Cardiac muscle cell (in vitro differentiated cells and primary cell): ENCODE data around the gene ARHGEF19. TPM values are rescaled to one million over a fixed set of nuclear protein-coding genes. Genes with fewer than 3 reads are reported as not detected.

Experiments used
- DNase-seq, 2 donors: peaks; one replicate each; pipeline versions ENCODE4 v3.0.0 to v3.0.0-alpha.2; 2010 to 2017; ENCODE audit warnings: low read depth in 1 of 2, low spot score in 1 of 2
- H3K27ac ChIP-seq: fragments of 200-600 bp; sonication (generic); 2 replicates; pipeline ENCODE4 v1.5.1; 2016
- H3K27me3 ChIP-seq: fragments of 200-600 bp; sonication (generic); 2 replicates; pipeline ENCODE4 v1.6.0; 2016; ENCODE audit warnings: control low read depth
- H3K36me3 ChIP-seq: fragments of 200-600 bp; sonication (generic); 2 replicates; pipeline ENCODE4 v1.5.1; 2016; ENCODE audit warnings: control low read depth
- H3K4me1 ChIP-seq: fragments of 200-600 bp; sonication (generic); 2 replicates; pipeline ENCODE4 v1.8.1; 2017; ENCODE audit warnings: low read depth, mild to moderate bottlenecking, mixed run types
- H3K4me3 ChIP-seq: fragments of 200-600 bp; sonication (generic); 2 replicates; pipeline ENCODE4 v1.5.1; 2016; ENCODE audit warnings: mild to moderate bottlenecking
- H3K9me3 ChIP-seq: fragments of 200-600 bp; sonication (generic); 2 replicates; pipeline ENCODE4 v1.5.1; 2017; ENCODE audit warnings: low read depth, mild to moderate bottlenecking, control low read depth
- CTCF ChIP-seq: IDR thresholded peaks from 2 replicates; pipeline ENCODE4 v1.5.1; 2012; ENCODE audit warnings: low read depth, mild to moderate bottlenecking, low read length
- polyA plus RNA-seq: library from polyadenylated mRNA; unstranded; fragments of >200 nt; fragmentation: Nextera tagmentation; extraction: Ambion mirVana; gene quantifications from 2 replicates; pipeline ENCODE4 v1.2.1, GENCODE V29; 2016
- total RNA-seq: library from RNA; depleted of rRNA; stranded (reverse); fragments of >200 nt; gene quantifications from 2 replicates; pipeline ENCODE4 v1.2.3, GENCODE V29; 2016

ARHGEF19 gene
- total and polyA plus RNA-seq, 2 experiments from 2014 or later, result 4.0 to 6.7 TPM

GRCh38 chr1:16256478-16256877, 44.0 kb upstream of the ARHGEF19 start:
- no peaks in the 10 kb centered on the region for H3K27me3 ChIP-seq
- no peak for DNase-seq
- no peak for TF ChIP-seq CTCF
- peaks cover 13% of the 10 kb centered on the region for H3K4me1 ChIP-seq
- H3K36me3 ChIP-seq, result peaks cover 37% of the 10 kb centered on the region
- H3K27ac ChIP-seq, result no peak overlapping the region
- H3K9me3 ChIP-seq, result no peaks in the 10 kb centered on the region
- no peak overlapping the region for H3K4me3 ChIP-seq

GRCh38 chr1:16254263-16254928, 41.9 kb upstream of the ARHGEF19 start:
- H3K9me3 ChIP-seq, result no peaks in the 10 kb centered on the region
- H3K4me3 ChIP-seq, result no peak overlapping the region
- H3K4me1 ChIP-seq, result peaks cover 15% of the 10 kb centered on the region
- TF ChIP-seq CTCF, result no peak
- peaks cover 48% of the 10 kb centered on the region for H3K36me3 ChIP-seq
- no peak for DNase-seq
- H3K27me3 ChIP-seq, result no peaks in the 10 kb centered on the region
- no peak overlapping the region for H3K27ac ChIP-seq

- Histone ChIP-seq H3K27me3 (no peaks in the 10 kb centered on the region), H3K4me3 (no peak overlapping the region), H3K27ac (no peak overlapping the region), H3K9me3 (no peaks in the 10 kb centered on the region), H3K4me1 (peaks cover 24% of the 10 kb centered on the region), H3K36me3 (peaks cover 48% of the 10 kb centered on the region)
- TF ChIP-seq CTCF, result no peak
- no peak for DNase-seq
Observed at GRCh38 chr1:16253332-16253922, 41.0 kb upstream of the ARHGEF19 start.

GRCh38 chr1:16252912-16253311, 40.5 kb upstream of the ARHGEF19 start:
- H3K36me3 ChIP-seq, result peaks cover 48% of the 10 kb centered on the region
- H3K27ac ChIP-seq, result no peak overlapping the region
- no peaks in the 10 kb centered on the region for H3K27me3 ChIP-seq
- H3K9me3 ChIP-seq, result no peaks in the 10 kb centered on the region
- H3K4me1 ChIP-seq, result peaks cover 28% of the 10 kb centered on the region
- no peak for TF ChIP-seq CTCF
- DNase-seq, result no peak
- H3K4me3 ChIP-seq, result no peak overlapping the region

- no peak for TF ChIP-seq CTCF
- Histone ChIP-seq H3K27ac (no peak overlapping the region), H3K27me3 (no peaks in the 10 kb centered on the region), H3K9me3 (no peaks in the 10 kb centered on the region), H3K36me3 (peaks cover 52% of the 10 kb centered on the region), H3K4me1 (peaks cover 28% of the 10 kb centered on the region), H3K4me3 (no peak overlapping the region)
- no peak for DNase-seq
Observed at GRCh38 chr1:16251381-16251780, 38.9 kb upstream of the ARHGEF19 start.
